HG03457 (cell line): Measurements from ENCODE around the gene NFE2L1.
"Not testable (repeated sequence)": the region's sequence is repeated elsewhere in the genome, so short reads cannot be mapped to it uniquely, and the experiment has no call there.

Experiments
- ATAC-seq: cut with Tn5 transposase; IDR thresholded peaks from one replicate; pipeline ENCODE4 v1.9.1; 2021; ENCODE audit warnings: moderate number of reproducible peaks; ENCODE audit not compliant: unreplicated experiment

NFE2L1 gene

GRCh38 chr17:48066656-48067055 lies 18.5 kb downstream of the NFE2L1 start:
- ATAC-seq = no peak

GRCh38 chr17:48067245-48067644 lies 19.1 kb downstream of the NFE2L1 start:
- ATAC-seq = no peak

GRCh38 chr17:48067808-48068207 lies 19.6 kb downstream of the NFE2L1 start:
- not testable (repeated sequence) for ATAC-seq

- no peak for ATAC-seq
These were observed 20.4 kb downstream of the NFE2L1 start for GRCh38 chr17:48068491-48068961.

GRCh38 chr17:48070195-48070594 lies 22.0 kb downstream of the NFE2L1 start:
- ATAC-seq = no peak

- no peak for ATAC-seq
These were observed 23.5 kb downstream of the NFE2L1 start for GRCh38 chr17:48071654-48072053.

GRCh38 chr17:48072811-48073210 lies 24.7 kb downstream of the NFE2L1 start:
- not testable (repeated sequence) for ATAC-seq

GRCh38 chr17:48073566-48074094 lies 25.5 kb downstream of the NFE2L1 start:
- not testable (repeated sequence) for ATAC-seq

GRCh38 chr17:48074322-48075081 lies 26.3 kb downstream of the NFE2L1 start:
- ATAC-seq = no peak

GRCh38 chr17:48077152-48077551 lies 29.0 kb downstream of the NFE2L1 start:
- not testable (repeated sequence) for ATAC-seq

GRCh38 chr17:48081858-48082257 lies 33.7 kb downstream of the NFE2L1 start:
- ATAC-seq = no peak

- ATAC-seq = no peak
These were observed 36.8 kb downstream of the NFE2L1 start for GRCh38 chr17:48084932-48085331.

- ATAC-seq = no peak
These were observed 45.3 kb downstream of the NFE2L1 start for GRCh38 chr17:48093341-48094045.

GRCh38 chr17:48095611-48096010 lies 47.5 kb downstream of the NFE2L1 start:
- ATAC-seq = no peak

GRCh38 chr17:48100160-48100559 lies 52.0 kb downstream of the NFE2L1 start:
- no peak for ATAC-seq

- ATAC-seq = no peak
These were observed 52.4 kb downstream of the NFE2L1 start for GRCh38 chr17:48100591-48101011.

- peak; percentile 73 for ATAC-seq
These were observed 53.0 kb downstream of the NFE2L1 start, which contains the start of gene CBX1 for GRCh38 chr17:48101012-48101720. TSS of gene CBX1 (minus strand) at chr17:48101478. CDS start at chr17:48077004, 24,474 bp downstream.

GRCh38 chr17:48102043-48102750 lies 54.0 kb downstream of the NFE2L1 start:
- no peak for ATAC-seq

GRCh38 chr17:48102798-48103715 lies 54.9 kb downstream of the NFE2L1 start:
- no peak for ATAC-seq
